Measurements from ENCODE around the gene BARX2.

BARX2 gene

DNA sequence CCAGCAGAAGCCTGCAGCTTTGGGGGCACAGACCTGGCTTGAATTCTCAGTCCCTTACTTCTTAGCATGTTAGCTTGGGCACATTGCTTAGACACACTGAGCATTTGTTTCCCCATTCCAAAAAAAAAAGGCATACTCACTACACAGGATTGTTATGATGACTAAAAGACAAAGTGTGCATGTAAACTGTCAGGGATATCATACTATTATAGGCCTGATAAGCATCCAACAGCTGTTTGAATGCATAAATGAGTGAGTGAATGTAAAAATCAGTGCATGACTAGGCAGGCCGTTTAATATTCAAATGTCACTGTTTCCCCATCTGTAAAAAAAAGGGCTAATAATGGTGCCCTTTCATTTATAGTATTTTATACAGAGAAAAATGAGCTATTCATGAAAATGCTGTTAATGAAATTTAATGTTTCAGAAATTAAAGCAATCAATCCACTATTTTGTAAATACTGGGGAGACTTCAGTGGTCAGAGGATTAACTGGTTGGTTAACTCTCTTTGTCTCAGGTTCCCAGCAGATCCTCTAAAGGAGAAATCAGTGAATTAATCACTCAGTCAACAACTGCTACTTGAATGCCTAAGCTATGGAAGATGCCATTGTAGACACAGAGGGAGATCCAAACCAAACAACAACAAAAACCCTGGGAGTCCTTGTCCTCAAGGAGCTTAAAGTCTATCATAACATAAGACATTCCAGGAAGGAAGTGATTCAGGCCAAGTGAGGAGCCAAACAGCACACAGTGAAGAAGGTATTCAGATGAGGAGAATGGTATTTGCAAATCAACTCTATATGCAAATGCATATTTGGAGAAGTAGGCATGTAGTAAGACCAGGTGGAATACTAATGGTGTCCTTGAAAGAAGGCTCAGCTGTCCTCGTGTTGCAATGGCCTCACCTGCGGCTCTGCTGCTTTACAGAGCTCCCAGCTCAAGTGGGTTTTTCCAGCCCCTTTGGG, 26.8 kb downstream of the BARX2 start:
- peak; percentile 33 for DNase-seq (ENCODE audit: low spot score)

DNA sequence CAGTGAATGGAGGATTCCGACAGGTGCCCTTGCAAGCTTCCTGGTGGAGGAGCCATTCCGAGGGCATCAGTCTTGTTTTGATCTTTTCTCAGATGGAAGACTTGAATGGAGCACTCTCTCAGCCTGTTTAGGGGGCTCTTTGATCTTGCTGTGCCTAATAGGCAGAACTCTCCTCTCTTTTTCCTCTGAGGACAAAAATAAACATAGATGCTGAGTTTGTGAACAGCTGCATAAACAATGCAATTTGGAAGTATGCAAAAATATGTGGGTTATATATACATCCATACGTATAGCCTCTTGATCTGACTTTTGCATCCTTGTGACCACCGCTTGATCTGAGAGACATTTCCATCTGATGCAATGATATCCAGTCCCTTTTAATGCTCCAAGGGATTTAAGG, 29.1 kb downstream of the BARX2 start:
- DNase-seq (ENCODE audit: low spot score), result no peak

DNA sequence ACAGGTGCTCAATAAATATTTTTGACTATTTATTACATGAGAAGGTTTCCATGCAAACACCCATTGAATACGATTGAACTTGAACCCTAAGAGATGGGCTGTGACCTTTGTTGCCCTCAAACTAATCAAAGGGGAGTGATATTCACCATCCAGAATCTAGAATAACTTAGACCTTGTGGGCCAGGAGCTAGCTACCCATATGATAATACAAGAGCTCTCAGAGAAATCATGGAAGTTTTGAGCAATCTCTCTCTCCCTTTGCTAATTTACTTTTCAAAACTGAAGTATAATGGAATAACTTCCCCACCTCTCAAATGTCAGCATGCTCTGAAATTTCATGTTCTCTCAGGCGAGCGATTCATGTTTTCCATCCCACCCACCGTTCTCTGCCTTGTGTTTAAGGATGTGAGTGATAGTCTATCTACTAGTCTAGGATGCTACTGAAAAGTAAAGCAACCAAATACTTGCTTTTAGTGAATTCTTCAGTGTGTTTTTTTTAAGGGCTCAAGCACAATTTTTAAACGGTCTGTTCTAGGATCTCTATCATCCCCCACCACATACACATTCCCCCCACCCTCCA, 33.3 kb downstream of the BARX2 start:
- DNase-seq (ENCODE audit: low spot score), result no peak

DNA sequence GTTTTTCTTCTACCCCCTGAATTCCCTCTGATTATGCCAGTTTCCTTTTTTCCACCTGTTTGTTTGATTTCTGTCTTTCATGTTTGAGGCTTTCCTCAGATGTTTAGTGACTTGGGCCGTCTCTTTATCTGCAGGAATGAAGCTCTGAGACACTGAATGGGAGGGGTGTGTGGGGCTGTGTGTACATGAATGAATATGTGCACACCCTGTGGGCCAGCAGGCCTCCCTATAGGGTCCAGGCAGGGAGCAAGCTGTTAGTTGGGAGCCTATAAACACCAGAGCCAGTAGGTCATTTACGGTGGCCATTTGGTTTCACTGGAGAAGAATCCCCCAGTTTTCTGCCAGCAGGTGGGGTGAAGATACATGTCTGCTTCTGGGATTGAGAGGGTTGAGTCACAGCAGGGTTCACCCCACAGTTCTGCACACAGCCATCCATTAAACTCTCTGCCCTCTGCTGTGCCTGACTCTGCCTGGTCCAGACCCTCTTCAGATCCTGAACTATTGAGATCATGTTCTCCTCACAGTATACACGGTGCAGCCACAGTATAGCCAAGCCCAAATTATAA, 34.8 kb downstream of the BARX2 start:
- no peak for DNase-seq (ENCODE audit: low spot score)

DNA sequence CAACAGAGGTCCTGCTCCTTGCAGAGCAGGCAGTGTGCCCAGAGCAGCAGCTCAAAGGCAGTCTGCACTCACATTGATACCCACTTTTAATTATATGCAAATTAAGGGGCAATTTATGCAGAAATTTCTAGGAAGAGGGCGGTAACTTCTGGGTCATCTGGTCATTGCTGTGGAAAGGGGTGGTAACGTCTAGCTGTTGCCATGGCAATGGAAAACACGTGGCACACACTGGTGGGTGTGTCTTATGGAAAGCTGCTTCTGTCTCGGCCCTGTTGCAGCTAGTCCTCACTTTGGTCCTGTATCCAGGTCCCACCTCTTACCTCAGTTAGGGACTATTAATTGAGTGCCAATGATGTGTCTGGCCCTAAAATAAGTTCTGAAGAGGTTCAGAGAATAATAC, 36.8 kb downstream of the BARX2 start:
- no peak for DNase-seq (ENCODE audit: low spot score)

DNA sequence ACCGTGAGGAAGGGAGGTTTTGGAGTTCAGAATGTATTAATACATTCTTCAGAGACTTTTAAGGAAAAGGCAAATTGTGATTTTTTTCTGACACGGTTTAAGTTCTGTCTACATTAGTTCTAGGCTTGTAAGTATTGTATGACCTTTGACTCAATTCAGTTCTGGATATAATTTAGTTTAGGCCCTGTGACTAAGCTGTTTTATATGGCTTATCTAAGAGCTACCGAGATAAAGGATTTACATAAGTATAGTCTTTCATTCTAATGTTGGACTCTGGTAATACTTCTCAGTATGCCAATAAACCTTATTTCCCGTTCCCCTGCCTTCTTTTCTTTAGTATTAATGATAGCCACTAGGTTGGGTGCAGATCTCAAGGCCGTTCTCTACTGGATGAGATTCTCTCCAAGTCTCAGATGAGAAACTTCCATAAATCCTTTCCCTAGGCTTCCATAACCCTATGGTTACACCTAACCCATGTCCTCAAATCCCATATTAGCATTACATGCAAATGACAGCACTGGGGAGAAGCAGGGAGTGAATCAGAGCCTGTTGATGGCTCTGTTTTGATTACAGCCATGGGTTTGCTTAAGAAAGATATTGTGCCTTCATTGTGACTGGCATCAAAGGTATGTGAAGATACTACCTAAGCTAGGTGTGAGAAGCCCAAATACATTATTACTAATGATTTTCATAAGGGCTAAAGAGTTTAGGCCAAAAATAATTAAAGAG, 38.7 kb downstream of the BARX2 start:
- no peak for DNase-seq (ENCODE audit: low spot score)

DNA sequence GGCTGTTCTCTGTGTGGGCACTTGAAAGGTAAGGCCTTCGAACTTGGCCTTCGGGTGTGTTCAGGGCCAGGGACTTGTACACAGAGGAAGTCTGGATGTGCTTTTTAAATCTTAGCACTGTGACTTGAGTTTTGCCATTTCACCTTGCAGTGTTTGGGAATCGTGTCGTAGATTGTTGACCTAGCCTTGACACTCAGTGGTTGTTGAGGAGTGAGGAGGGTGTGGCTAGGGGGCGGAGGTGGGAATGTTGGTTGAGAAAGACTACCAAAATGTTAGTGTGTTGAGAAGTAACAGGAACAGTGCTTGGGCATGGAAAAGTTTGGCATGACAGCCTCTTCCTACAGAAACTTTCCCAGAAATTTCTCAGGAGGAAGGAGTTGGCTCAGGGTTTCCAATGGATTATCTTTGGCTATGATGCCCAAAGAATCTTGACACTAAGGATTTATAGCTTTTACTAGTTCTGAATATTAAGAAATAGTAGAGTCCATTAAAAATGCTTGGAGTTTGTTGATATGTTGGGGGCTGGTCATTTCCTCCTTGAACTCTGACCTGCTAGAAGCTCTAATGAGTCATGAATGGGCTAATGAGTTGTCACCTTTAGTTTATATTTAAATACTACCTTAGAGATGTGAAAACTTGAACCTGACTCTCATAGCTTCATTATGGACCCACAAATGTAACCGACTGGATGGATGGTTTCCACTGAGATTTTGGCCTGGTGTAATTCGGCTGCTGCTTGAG, 40.6 kb downstream of the BARX2 start:
- no peak for DNase-seq (ENCODE audit: low spot score)

DNA sequence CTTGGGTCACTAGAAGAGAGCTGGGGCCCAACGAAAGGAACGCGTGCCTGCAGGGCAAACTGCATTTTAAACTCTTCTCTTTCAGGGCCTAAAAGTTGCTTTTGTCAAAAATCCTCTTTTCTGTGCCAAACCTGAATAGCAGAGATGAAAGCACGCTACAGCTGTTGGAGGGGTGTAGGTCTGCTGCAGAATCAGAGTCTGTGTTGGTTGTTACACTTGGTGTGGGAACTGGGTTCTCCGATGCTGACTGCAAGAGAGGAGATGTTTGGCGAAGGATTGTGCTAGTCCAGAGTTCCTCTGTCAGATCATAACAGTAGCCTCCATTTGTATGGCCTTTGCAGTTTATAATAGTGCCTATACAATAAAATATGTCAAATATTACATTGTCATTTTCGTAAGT, 41.8 kb downstream of the BARX2 start:
- DNase-seq (ENCODE audit: low spot score), result no peak

DNA sequence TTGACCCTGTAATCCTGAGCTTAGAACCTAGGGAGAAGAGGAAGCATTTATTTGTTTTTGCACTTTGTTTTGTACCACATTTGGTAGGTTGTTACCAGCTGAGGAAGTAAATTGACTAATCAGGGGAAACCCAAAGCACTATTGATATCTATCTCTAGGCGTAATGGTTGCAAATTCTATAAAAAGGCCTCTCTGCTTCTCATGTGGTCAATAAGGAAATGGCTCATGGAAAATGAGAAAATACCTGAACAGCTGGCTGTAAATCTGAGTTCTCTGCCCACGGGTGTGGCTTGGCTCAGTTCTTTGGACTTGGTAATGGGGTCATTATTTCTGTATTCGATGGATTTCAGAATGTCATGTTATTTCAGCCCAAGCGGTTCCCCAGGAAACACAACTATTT, 42.4 kb downstream of the BARX2 start:
- DNase-seq (ENCODE audit: low spot score), result no peak

DNA sequence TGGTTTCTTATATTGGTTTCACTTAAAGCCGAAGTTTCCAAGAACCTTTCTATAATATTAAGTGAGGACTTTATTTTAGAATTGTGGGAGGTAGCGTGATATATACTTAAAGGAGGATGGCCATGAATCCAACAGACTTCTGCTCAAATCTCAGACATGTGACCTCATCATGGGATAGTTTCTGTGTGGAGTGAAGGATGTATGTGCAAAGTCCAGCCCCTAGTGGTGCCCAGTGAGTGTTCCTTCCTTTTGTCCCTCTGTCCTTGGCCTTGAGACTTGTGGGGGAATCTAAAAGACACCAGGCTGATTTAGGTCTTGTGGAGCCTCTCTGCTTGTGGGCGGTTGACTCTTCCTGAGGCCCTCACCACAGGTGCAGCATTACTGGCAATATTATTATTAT, 43.7 kb downstream of the BARX2 start:
- no peak for DNase-seq (ENCODE audit: low spot score)

DNA sequence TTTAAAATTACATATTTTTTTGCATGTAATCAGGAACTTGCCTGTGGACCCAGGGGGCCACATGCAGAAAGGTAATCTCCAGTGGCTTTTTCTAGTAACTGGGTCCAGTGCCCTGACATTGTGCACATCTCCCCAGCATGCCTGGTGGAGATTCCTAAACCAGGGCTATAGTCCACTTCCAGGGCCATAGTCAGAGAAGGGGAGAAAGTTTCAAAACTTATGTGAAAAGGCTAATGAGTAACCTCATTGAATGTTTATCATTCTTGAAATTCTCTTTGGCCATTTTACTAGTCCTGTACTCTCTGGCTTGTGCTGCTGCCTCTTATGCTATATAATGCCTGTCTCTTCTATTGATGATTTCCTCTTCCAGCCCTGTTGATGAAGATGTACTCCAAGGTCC, 47.8 kb downstream of the BARX2 start:
- DNase-seq (ENCODE audit: low spot score), result no peak

DNA sequence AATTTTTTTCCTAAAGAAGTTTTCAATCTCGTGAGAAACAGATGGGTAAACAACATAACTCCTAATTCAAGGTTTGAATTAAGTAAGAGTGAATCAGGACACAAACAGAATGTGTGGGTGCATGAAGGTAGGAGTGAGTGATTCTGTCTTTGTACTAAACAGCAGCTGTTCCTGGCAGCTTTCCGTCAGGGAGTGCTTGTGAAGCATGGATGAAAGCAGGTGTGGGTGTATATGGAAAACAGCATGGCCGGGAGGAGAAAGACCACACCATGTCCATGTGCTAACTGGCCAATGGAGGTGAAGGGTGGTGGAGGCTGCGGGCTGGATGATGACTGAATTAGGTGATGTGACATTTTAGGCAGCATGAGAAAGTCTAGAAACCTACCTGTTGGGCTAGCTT, 49.6 kb downstream of the BARX2 start:
- DNase-seq (ENCODE audit: low spot score), result no peak

DNA sequence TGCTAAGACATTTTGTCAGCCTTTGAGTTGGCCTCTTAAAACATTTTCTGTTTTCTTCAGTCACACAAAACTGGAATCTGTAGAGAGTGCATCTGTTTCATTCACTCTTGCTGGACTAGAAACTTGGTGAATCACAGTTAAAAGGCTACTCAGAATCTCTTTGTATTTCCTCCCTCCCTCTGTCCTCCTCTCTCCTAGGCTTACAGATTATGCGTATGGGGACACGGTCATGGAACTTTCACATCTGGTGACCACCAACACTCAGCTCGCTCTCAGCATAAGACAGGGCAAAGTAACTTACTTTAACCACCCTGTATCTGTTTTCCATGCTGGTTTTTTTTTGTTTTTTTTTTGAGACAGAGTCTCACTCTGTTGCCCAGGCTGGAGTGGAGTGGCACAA, 50.4 kb downstream of the BARX2 start:
- DNase-seq (ENCODE audit: low spot score), result no peak

DNA sequence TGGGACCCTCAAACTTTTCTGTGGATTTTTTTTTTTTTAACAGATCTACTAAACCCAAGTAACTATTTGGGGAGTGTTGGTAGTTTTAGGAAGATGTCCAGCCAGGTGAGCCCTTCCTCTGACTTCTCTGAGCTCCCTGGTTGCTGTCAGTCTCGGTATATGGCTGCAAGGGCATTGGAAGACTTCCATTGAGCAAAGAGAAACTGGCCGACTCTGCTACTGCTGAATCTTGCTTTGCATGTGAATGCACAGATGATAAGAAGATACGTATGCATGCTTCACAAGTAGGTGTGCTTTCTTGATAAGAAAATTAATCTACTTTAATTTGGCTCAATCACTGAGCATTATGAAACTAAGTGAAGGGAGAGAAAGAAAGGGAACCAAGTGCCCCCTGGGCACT, 51.1 kb downstream of the BARX2 start:
- DNase-seq (ENCODE audit: low spot score), result no peak

DNA sequence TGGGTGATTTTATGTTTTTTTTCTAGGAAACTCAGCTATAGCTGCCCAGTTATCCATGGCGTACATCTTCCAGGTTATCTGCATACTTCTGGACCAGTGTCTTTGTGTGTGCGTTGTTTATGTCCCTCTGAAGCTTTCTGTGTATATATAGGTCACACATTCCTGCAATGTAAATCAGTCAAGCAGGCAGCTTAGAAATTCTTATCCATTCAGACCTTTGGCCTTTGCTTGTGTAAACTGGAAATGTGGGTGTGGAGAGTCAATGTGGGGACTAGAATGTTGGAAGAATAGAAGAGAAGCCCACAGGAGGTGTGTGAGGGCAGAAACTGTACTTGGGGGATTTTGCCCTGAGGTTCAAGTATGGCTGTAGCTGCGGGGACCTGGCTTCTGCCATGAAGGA, 51.7 kb downstream of the BARX2 start:
- DNase-seq (ENCODE audit: low spot score), result no peak

DNA sequence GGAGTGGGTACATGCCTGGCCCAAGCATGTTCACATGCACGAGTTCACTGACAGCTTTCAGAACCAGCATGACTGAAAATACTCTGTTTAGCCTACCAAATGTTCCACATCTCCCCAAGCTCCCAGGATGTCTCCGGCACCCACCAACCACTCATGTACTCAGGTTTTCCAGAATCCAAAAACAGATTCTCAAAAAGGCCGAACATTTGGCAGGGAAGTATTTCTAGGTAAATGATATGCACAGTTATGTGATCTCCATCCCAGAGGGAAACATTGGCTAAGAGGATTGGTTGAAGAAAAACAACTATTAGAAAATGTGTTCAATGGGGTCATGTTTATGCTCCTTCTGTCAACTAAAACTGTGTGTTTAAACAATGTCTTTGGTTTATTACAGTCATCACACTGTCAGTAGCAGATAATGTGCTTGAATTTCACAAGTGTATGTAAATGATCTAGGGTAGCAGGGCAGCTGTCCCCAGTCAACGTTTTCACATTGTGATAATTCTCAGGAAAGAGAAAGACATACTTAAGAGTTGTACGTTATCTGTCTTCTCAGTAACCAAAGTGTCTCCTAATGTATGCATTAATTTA, 52.3 kb downstream of the BARX2 start:
- no peak for DNase-seq (ENCODE audit: low spot score)

DNA sequence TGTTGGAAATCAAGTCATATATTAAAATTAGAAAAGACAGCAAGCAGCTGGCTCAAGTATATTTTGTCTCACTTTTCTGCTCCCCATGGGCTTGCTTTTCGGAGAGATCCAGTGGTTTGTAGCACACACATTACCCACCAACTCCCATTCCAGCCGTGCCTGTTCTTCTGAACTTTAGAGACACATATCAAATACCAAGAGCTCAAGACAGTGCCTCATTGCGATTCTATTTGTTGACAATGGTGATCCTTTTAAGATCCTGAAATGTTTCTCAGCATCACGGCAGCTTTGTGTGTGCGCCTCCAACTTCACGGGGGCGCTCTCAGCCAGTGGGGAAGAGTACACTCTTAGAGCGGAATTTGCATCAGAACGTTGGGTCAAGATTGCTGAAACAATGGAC, 52.9 kb downstream of the BARX2 start:
- DNase-seq (ENCODE audit: low spot score), result no peak

DNA sequence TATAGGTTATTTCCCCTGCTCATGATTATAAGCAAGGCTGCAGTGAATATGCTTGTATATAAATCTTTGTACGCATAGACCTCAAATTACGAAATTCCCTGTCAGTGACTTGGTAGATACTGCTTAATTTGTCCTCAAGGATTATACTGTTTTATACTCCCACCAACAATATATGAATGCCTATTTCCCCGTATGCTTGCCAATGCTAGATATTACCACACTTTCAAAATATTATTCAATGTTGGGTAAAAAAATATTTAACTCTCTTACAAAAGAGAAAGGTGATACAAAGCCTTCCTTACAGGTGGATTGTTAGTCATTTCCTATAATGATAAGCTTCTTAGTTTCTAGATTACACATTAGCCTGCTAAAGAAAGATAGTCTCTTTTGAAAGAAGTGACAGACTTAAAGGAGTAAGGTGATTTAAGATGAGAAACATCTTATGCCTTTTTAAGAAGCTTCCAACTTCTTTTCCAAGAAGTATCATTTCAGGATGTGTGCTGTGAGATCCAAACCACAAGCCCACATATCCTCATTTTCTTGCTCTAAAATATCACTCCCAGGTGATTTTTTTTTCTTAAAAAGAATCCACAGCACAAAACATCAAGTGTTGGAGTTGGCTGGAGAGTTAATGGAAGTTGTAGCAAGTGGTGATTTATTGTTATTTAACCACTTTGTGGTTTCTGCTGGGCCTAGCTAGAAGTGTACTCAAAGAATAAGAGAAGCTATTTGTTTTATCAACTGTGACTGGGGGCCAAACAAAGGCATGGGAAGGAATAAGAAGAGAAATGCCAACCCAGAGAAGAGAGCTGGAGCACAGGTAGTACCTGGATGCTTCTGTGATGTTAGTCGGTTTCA, 59.2 kb downstream of the BARX2 start:
- DNase-seq (ENCODE audit: low spot score), result peak; percentile 76

DNA sequence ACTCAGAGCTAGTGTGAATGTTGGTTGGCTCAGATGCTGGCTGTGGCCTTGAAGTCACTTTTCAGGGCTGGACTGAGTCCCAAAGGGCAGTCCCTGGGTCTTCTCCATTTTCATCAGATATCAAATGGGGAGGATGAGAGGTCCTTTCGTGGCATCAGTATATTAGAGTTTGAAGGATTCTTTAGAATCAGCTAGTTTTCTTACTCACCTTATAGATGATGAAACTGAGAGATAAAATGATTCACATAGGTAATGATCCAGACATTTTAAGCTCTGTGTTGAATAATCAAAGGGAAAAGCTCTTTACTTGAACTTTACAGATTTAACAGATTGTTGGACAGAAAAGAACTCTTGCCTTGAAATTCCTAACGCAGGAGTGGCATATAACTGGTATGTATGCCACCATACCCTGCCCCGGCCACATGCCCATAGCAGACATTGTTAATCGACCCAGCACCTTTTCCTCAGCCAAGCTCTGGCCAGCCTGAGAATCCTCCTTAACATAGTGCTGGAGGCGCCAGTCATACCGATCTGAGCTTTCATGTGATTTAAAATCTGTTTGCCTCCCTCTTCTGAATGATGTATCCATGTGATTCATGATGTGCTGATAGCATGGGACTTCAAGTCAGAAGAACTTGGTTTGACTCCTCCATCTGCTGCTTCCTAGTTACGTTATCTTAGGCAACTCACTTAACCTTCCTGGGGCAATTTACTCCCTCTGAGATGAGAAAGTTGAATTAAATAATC, 60.0 kb downstream of the BARX2 start:
- DNase-seq (ENCODE audit: low spot score), result peak; percentile 30

DNA sequence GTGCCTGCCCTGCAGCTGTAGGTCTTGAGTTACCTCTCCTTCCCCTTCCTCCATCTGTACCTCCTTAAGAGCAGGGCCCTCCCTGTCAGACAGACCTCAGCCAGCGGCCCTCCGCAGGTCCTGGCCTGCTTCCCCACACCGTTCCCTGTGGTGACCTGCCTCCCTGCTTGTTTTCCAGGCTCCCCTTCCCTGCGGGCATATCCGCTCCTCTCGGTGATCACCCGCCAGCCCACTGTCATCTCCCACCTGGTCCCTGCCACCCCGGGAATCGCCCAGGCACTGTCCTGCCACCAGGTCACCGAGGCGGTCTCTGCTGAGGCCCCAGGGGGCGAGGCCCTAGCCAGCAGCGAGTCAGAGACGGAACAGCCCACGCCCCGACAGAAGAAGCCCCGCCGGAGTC, 60.9 kb downstream of the BARX2 start:
- DNase-seq (ENCODE audit: low spot score), result no peak

Measured in kidney tubule cell (primary cell).